T follicular helper cell (primary cell): Measurements from ENCODE around the gene LKAAEAR1.

Experiments
- DNase-seq: peaks from one replicate; pipeline ENCODE4 v3.0.0-alpha.2; 2020; ENCODE audit warnings: low read depth

LKAAEAR1 gene

GRCh38 chr20:64037498-64038213, 46.5 kb downstream of the LKAAEAR1 start:
- DNase-seq = no peak

- no peak for DNase-seq
These were observed 47.0 kb downstream of the LKAAEAR1 start for GRCh38 chr20:64037199-64037497.

- DNase-seq = no peak
These were observed 47.6 kb downstream of the LKAAEAR1 start for GRCh38 chr20:64036346-64037198.

- DNase-seq = no peak
These were observed 48.3 kb downstream of the LKAAEAR1 start, which contains the start of gene C20orf204 for GRCh38 chr20:64035933-64036345. TSS of gene C20orf204 (plus strand) at chr20:64036182. CDS start at chr20:64036324, 142 bp downstream.

GRCh38 chr20:64035066-64035932, 48.9 kb downstream of the LKAAEAR1 start:
- DNase-seq = no peak

GRCh38 chr20:64033981-64034493, 50.2 kb downstream of the LKAAEAR1 start:
- DNase-seq = no peak
